ENCODE measurements around the gene YJU2. TPM values are rescaled to one million over a fixed set of nuclear protein-coding genes. Genes with fewer than 3 reads are reported as not detected.
"Not testable (repeated sequence)": the region's sequence is repeated elsewhere in the genome, so short reads cannot be mapped to it uniquely, and the experiment has no call there.

The YJU2 gene
- 10 to 100 TPM; 21.3 to 22.1 (median 22.0) TPM for polyA plus RNA-seq (ENCODE audit: insufficient read length in 3 of 3)

- DNase-seq (ENCODE audit: low read depth in 3 of 3, low spot score in 2 of 3): peak; percentile 99
These were observed at the start of gene YJU2 for GRCh38 chr19:4246767-4247593. TSS of gene YJU2 (plus strand) at chr19:4247080. CDS start at chr19:4247147, 67 bp downstream.

GRCh38 chr19:4197228-4197624, 49.7 kb upstream of the YJU2 start:
- no peak for DNase-seq (ENCODE audit: low read depth in 3 of 3, low spot score in 2 of 3)

GRCh38 chr19:4197625-4198466, 49.0 kb upstream of the YJU2 start:
- no peak for DNase-seq (ENCODE audit: low read depth in 3 of 3, low spot score in 2 of 3)

GRCh38 chr19:4198467-4199126, 48.3 kb upstream of the YJU2 start:
- DNase-seq (ENCODE audit: low read depth in 3 of 3, low spot score in 2 of 3): no peak

- no peak for DNase-seq (ENCODE audit: low read depth in 3 of 3, low spot score in 2 of 3)
These were observed 47.1 kb upstream of the YJU2 start for GRCh38 chr19:4199699-4200293.

GRCh38 chr19:4200940-4201542, 45.8 kb upstream of the YJU2 start:
- DNase-seq (ENCODE audit: low read depth in 3 of 3, low spot score in 2 of 3): no peak

- DNase-seq (ENCODE audit: low read depth in 3 of 3, low spot score in 2 of 3): no peak
These were observed 45.1 kb upstream of the YJU2 start for GRCh38 chr19:4201798-4202197.

- no peak for DNase-seq (ENCODE audit: low read depth in 3 of 3, low spot score in 2 of 3)
These were observed 39.9 kb upstream of the YJU2 start for GRCh38 chr19:4206818-4207484.

- DNase-seq (ENCODE audit: low read depth in 3 of 3, low spot score in 2 of 3): no peak
These were observed 38.3 kb upstream of the YJU2 start for GRCh38 chr19:4208385-4209094.

- no peak for DNase-seq (ENCODE audit: low read depth in 3 of 3, low spot score in 2 of 3)
These were observed 36.6 kb upstream of the YJU2 start for GRCh38 chr19:4210166-4210731.

GRCh38 chr19:4213116-4213515, 33.8 kb upstream of the YJU2 start:
- no peak for DNase-seq (ENCODE audit: low read depth in 3 of 3, low spot score in 2 of 3)

- no peak for DNase-seq (ENCODE audit: low read depth in 3 of 3, low spot score in 2 of 3)
These were observed 31.1 kb upstream of the YJU2 start for GRCh38 chr19:4215807-4216206.

GRCh38 chr19:4216846-4217245, 30.0 kb upstream of the YJU2 start:
- no peak for DNase-seq (ENCODE audit: low read depth in 3 of 3, low spot score in 2 of 3)

GRCh38 chr19:4217429-4218264, 29.2 kb upstream of the YJU2 start:
- no peak for DNase-seq (ENCODE audit: low read depth in 3 of 3, low spot score in 2 of 3)

- not testable (repeated sequence) for DNase-seq (ENCODE audit: low read depth in 3 of 3, low spot score in 2 of 3)
These were observed 28.4 kb upstream of the YJU2 start for GRCh38 chr19:4218523-4218922.

GRCh38 chr19:4220188-4220587, 26.7 kb upstream of the YJU2 start:
- DNase-seq (ENCODE audit: low read depth in 3 of 3, low spot score in 2 of 3): no peak

GRCh38 chr19:4224470-4224869, 22.4 kb upstream of the YJU2 start:
- DNase-seq (ENCODE audit: low read depth in 3 of 3, low spot score in 2 of 3): no peak

GRCh38 chr19:4225885-4226284, 21.0 kb upstream of the YJU2 start:
- DNase-seq (ENCODE audit: low read depth in 3 of 3, low spot score in 2 of 3): no peak
